ENCODE measurements around the gene PRCP. TPM values are rescaled to one million over a fixed set of nuclear protein-coding genes. Genes with fewer than 3 reads are reported as not detected.

The PRCP gene
- total RNA-seq, 1 experiment from 2014 or later: 57.0 TPM

- Histone ChIP-seq H3K4me1 (ENCODE audit: control insufficient read depth, insufficient read depth, low read length) (no peaks in the 10 kb centered on the region), H3K4me3 (ENCODE audit: low read depth in 2 of 2, low read length in 2 of 2) (no peak overlapping the region), H3K27me3 (ENCODE audit: control insufficient read depth, insufficient read depth, low read length) (no peaks in the 10 kb centered on the region), H3K36me3 (ENCODE audit: control insufficient read depth, insufficient read depth, low read length) (no peaks in the 10 kb centered on the region), H3K27ac (ENCODE audit: low read length) (no peak overlapping the region), H3K9me3 (ENCODE audit: control insufficient read depth, insufficient read depth, low read depth, low read length) (no peaks in the 10 kb centered on the region)
- no TSS peak for BruUV-seq (replicated peaks)
- intact Hi-C loops (cut with micrococcal nuclease; ENCODE audit: unreplicated experiment) (no loop called here), in situ Hi-C loops (cut with HindIII; ENCODE audit: low pct_unique_long_range_greater_than_20kb, low sequenced_read_pairs) (no loop called here)
- ChIA-PET CTCF (no interaction called here), POLR2A (no interaction called here)
- ATAC-seq (no peak), DNase-seq (ENCODE audit: low read depth, low spot score) (no peak)
- TF ChIP-seq POLR2AphosphoS5 (IDR thresholded peaks at IDR 0.05; ENCODE audit: low read depth, low read length) (no peak), SIN3A (IDR thresholded peaks at IDR 0.05; ENCODE audit: borderline replicate concordance, insufficient read depth, low read depth, low read length) (no peak), CTCF (IDR thresholded peaks at IDR 0.05) (no peak), TCF7L2 (IDR thresholded peaks at IDR 0.05; ENCODE audit: low read depth, low read length) (no peak), REST (IDR thresholded peaks at IDR 0.05; ENCODE audit: insufficient read depth in 1 of 2, low read depth in 2 of 2, low read length in 1 of 2) (no peak)
These were observed 51.4 kb downstream of the PRCP start for GRCh38 chr11:82848829-82849228.

GRCh38 chr11:82845356-82846353, 54.6 kb downstream of the PRCP start:
- H3K27ac ChIP-seq (ENCODE audit: low read length): no peak overlapping the region
- intact Hi-C loops (cut with micrococcal nuclease; ENCODE audit: unreplicated experiment) (no loop called here), in situ Hi-C loops (cut with HindIII; ENCODE audit: low pct_unique_long_range_greater_than_20kb, low sequenced_read_pairs) (no loop called here)
- POLR2A ChIA-PET: no interaction called here
- ATAC-seq (no peak), DNase-seq (ENCODE audit: low read depth, low spot score) (no peak)
- no peak for TF ChIP-seq REST (IDR thresholded peaks at IDR 0.05; ENCODE audit: insufficient read depth in 1 of 2, low read depth in 2 of 2, low read length in 1 of 2)
- no peak for TF ChIP-seq SIN3A (IDR thresholded peaks at IDR 0.05; ENCODE audit: borderline replicate concordance, insufficient read depth, low read depth, low read length)
- TF ChIP-seq TCF7L2 (IDR thresholded peaks at IDR 0.05; ENCODE audit: low read depth, low read length): no peak
- TF ChIP-seq CTCF (IDR thresholded peaks at IDR 0.05): no peak
- TF ChIP-seq POLR2AphosphoS5 (IDR thresholded peaks at IDR 0.05; ENCODE audit: low read depth, low read length): no peak
- CTCF ChIA-PET: no interaction called here
- H3K9me3 ChIP-seq (ENCODE audit: control insufficient read depth, insufficient read depth, low read depth, low read length): no peaks in the 10 kb centered on the region
- no peaks in the 10 kb centered on the region for H3K4me1 ChIP-seq (ENCODE audit: control insufficient read depth, insufficient read depth, low read length)
- no peaks in the 10 kb centered on the region for H3K27me3 ChIP-seq (ENCODE audit: control insufficient read depth, insufficient read depth, low read length)
- H3K4me3 ChIP-seq (ENCODE audit: low read depth in 2 of 2, low read length in 2 of 2): no peak overlapping the region
- no TSS peak for BruUV-seq (replicated peaks)
- no peaks in the 10 kb centered on the region for H3K36me3 ChIP-seq (ENCODE audit: control insufficient read depth, insufficient read depth, low read length)
